ENCODE measurements around the gene LRP1B.

Gene LRP1B

DNA sequence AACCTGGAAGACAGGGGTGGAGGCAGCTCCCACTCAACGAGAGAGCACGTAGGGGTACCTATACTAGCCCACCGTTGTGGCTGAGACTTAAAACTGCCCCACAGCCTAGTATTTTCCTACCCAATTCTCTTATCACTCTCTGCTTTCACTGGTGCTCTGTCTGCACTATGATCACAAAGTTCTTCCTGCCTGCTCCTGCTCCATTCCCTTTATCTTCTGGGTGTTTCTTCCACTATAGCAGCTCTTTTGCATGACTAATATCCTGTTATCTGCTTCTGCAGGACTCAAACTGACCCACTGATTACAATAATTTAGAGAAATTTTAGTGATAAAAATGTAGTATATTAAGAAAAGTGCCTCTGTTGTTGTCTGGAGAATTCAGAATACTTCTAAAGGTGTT, 184.8 kb downstream of the LRP1B start:
- Histone ChIP-seq H3K4me3 (ENCODE audit: low read depth in 1 of 2, low read length in 2 of 2) (no peak overlapping the region), H3K27ac (ENCODE audit: low read length) (no peak overlapping the region), H3K4me1 (ENCODE audit: control insufficient read depth in 1 of 2, insufficient read depth in 2 of 2, low read length in 2 of 2) (no peaks in the 10 kb centered on the region), H3K9me3 (ENCODE audit: control insufficient read depth in 1 of 2, low read length in 2 of 2) (no peaks in the 10 kb centered on the region), H3K27me3 (ENCODE audit: low read depth, low read length) (no peaks in the 10 kb centered on the region), H3K36me3 (ENCODE audit: control insufficient read depth in 1 of 2, insufficient read depth in 2 of 2, low read length in 2 of 2) (no peaks in the 10 kb centered on the region)

DNA sequence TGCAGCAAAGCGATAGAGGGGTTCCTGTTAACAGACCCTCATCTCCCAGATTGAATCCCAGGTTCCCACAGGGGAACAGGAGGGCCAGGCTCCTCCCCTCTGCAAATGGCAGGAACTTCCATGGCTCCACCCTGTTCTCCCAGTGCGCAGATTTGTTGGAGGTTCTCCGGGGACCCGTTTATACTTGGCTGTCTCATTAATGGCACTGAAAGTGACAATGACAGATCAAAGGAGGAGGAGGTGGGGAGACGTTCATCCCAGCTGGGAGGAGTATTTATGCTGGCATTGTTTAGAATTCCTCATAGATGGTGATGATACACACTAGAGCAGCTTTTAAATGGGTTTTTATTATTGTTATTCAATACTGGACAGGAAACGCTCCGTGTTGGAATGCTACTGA, 186.9 kb downstream of the LRP1B start:
- H3K27me3 ChIP-seq (ENCODE audit: low read depth, low read length) = no peaks in the 10 kb centered on the region
- H3K27ac ChIP-seq (ENCODE audit: low read length) = no peak overlapping the region
- no peak overlapping the region for H3K4me3 ChIP-seq (ENCODE audit: low read depth in 1 of 2, low read length in 2 of 2)
- no peaks in the 10 kb centered on the region for H3K4me1 ChIP-seq (ENCODE audit: control insufficient read depth in 1 of 2, insufficient read depth in 2 of 2, low read length in 2 of 2)
- no peaks in the 10 kb centered on the region for H3K9me3 ChIP-seq (ENCODE audit: control insufficient read depth in 1 of 2, low read length in 2 of 2)
- no peaks in the 10 kb centered on the region for H3K36me3 ChIP-seq (ENCODE audit: control insufficient read depth in 1 of 2, insufficient read depth in 2 of 2, low read length in 2 of 2)

DNA sequence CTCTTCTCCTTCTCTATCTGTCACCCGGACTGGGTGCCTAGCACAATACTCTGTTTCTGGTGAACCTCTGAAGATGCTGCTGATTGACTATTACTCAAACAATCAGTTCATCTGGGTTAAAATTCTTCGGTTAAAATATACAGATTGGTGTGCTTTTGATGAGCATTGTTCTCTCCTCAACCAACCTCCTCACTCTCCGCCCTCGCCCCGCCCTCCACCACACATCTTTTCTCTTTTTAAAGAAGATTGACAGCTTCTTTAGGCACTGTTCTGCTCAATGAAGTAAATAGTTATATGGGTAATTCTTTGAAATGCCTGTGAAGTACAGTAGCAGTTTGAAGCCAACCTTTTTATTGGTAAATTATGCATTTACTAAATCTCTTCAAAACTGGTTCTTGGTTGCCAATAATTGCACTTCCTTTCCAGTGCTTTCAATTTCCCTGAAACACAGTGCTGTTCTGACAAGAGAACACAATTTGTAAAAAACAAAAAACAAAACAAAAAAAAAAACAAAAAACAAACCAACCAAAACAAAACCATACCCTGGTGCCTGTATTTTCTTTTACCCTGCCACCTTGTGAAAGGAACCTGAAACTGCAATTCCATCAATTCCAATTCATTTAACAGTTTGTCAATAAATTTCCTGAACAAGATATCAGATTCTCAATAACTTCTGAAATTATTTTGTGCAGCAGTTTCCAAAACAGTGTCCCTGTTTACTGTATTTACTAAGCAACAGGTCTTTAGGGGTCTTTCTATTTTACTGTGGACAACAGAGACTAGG, 188.6 kb downstream of the LRP1B start:
- Histone ChIP-seq H3K36me3 (ENCODE audit: control insufficient read depth in 1 of 2, insufficient read depth in 2 of 2, low read length in 2 of 2) (no peaks in the 10 kb centered on the region), H3K9me3 (ENCODE audit: control insufficient read depth in 1 of 2, low read length in 2 of 2) (no peaks in the 10 kb centered on the region), H3K4me1 (ENCODE audit: control insufficient read depth in 1 of 2, insufficient read depth in 2 of 2, low read length in 2 of 2) (no peaks in the 10 kb centered on the region), H3K27me3 (ENCODE audit: low read depth, low read length) (no peaks in the 10 kb centered on the region), H3K27ac (ENCODE audit: low read length) (no peak overlapping the region), H3K4me3 (ENCODE audit: low read depth in 1 of 2, low read length in 2 of 2) (no peak overlapping the region)

- Histone ChIP-seq H3K27ac (ENCODE audit: low read length) (no peak overlapping the region), H3K36me3 (ENCODE audit: control insufficient read depth in 1 of 2, insufficient read depth in 2 of 2, low read length in 2 of 2) (no peaks in the 10 kb centered on the region), H3K9me3 (ENCODE audit: control insufficient read depth in 1 of 2, low read length in 2 of 2) (no peaks in the 10 kb centered on the region), H3K4me1 (ENCODE audit: control insufficient read depth in 1 of 2, insufficient read depth in 2 of 2, low read length in 2 of 2) (no peaks in the 10 kb centered on the region), H3K4me3 (ENCODE audit: low read depth in 1 of 2, low read length in 2 of 2) (no peak overlapping the region), H3K27me3 (ENCODE audit: low read depth, low read length) (no peaks in the 10 kb centered on the region)
Observed at GRCh38 chr2:141941210-141941714, 189.6 kb downstream of the LRP1B start.

- Histone ChIP-seq H3K4me3 (ENCODE audit: low read depth in 1 of 2, low read length in 2 of 2) (no peak overlapping the region), H3K27ac (ENCODE audit: low read length) (no peak overlapping the region), H3K4me1 (ENCODE audit: control insufficient read depth in 1 of 2, insufficient read depth in 2 of 2, low read length in 2 of 2) (no peaks in the 10 kb centered on the region), H3K36me3 (ENCODE audit: control insufficient read depth in 1 of 2, insufficient read depth in 2 of 2, low read length in 2 of 2) (no peaks in the 10 kb centered on the region), H3K27me3 (ENCODE audit: low read depth, low read length) (no peaks in the 10 kb centered on the region), H3K9me3 (ENCODE audit: control insufficient read depth in 1 of 2, low read length in 2 of 2) (no peaks in the 10 kb centered on the region)
Observed at GRCh38 chr2:141940709-141941108, 190.1 kb downstream of the LRP1B start.

GRCh38 chr2:141933226-141933625, 197.6 kb downstream of the LRP1B start:
- H3K27me3 ChIP-seq (ENCODE audit: low read depth, low read length) = no peaks in the 10 kb centered on the region
- no peaks in the 10 kb centered on the region for H3K9me3 ChIP-seq (ENCODE audit: control insufficient read depth in 1 of 2, low read length in 2 of 2)
- no peak overlapping the region for H3K27ac ChIP-seq (ENCODE audit: low read length)
- no peak overlapping the region for H3K4me3 ChIP-seq (ENCODE audit: low read depth in 1 of 2, low read length in 2 of 2)
- H3K4me1 ChIP-seq (ENCODE audit: control insufficient read depth in 1 of 2, insufficient read depth in 2 of 2, low read length in 2 of 2) = no peaks in the 10 kb centered on the region
- H3K36me3 ChIP-seq (ENCODE audit: control insufficient read depth in 1 of 2, insufficient read depth in 2 of 2, low read length in 2 of 2) = no peaks in the 10 kb centered on the region

DNA sequence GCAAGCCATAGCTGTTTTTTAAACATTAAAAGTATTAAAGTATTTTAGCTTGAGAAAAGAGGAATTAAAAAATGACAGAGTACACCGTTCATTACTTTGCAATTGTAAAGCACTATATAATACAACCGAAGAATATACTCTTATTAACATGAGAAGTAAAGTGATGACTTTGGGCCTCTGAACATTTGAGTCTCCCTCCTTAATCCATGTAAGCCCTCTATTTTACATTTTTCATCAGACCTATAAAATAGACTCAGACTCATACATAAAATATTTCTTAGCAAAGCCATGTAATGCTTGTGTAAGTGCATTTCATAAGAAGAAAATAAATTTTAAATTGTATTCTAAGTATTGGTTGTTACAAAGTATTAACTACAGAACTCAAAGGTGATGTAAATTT, 198.6 kb downstream of the LRP1B start:
- no peaks in the 10 kb centered on the region for H3K9me3 ChIP-seq (ENCODE audit: control insufficient read depth in 1 of 2, low read length in 2 of 2)
- no peaks in the 10 kb centered on the region for H3K4me1 ChIP-seq (ENCODE audit: control insufficient read depth in 1 of 2, insufficient read depth in 2 of 2, low read length in 2 of 2)
- H3K27ac ChIP-seq (ENCODE audit: low read length) = no peak overlapping the region
- H3K36me3 ChIP-seq (ENCODE audit: control insufficient read depth in 1 of 2, insufficient read depth in 2 of 2, low read length in 2 of 2) = no peaks in the 10 kb centered on the region
- no peaks in the 10 kb centered on the region for H3K27me3 ChIP-seq (ENCODE audit: low read depth, low read length)
- H3K4me3 ChIP-seq (ENCODE audit: low read depth in 1 of 2, low read length in 2 of 2) = no peak overlapping the region

- Histone ChIP-seq H3K36me3 (ENCODE audit: control insufficient read depth in 1 of 2, insufficient read depth in 2 of 2, low read length in 2 of 2) (no peaks in the 10 kb centered on the region), H3K4me3 (ENCODE audit: low read depth in 1 of 2, low read length in 2 of 2) (no peak overlapping the region), H3K9me3 (ENCODE audit: control insufficient read depth in 1 of 2, low read length in 2 of 2) (no peaks in the 10 kb centered on the region), H3K27ac (ENCODE audit: low read length) (no peak overlapping the region), H3K27me3 (ENCODE audit: low read depth, low read length) (no peaks in the 10 kb centered on the region), H3K4me1 (ENCODE audit: control insufficient read depth in 1 of 2, insufficient read depth in 2 of 2, low read length in 2 of 2) (no peaks in the 10 kb centered on the region)
Observed at GRCh38 chr2:141931797-141932196, 199.0 kb downstream of the LRP1B start.

DNA sequence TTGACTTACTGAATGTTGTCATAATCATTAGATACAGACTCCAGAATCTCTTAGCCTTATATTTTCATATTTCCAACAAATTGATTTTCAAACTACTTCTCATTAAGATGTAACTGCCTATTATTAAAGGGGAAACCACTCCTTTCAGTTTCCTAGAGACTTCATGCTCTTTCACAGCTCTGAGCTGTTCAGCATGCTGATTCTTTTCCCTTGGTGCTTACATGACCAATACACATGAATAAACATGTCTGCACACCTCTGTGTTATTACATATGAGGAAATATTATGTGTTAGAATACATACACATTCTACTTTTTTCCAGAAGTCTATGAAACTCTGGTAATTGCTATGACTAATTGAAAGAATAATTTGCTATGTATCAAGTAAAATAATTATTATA, 200.0 kb downstream of the LRP1B start:
- Histone ChIP-seq H3K4me3 (ENCODE audit: low read depth in 1 of 2, low read length in 2 of 2) (no peak overlapping the region), H3K9me3 (ENCODE audit: control insufficient read depth in 1 of 2, low read length in 2 of 2) (no peaks in the 10 kb centered on the region), H3K36me3 (ENCODE audit: control insufficient read depth in 1 of 2, insufficient read depth in 2 of 2, low read length in 2 of 2) (no peaks in the 10 kb centered on the region), H3K27ac (ENCODE audit: low read length) (no peak overlapping the region), H3K27me3 (ENCODE audit: low read depth, low read length) (no peaks in the 10 kb centered on the region), H3K4me1 (ENCODE audit: control insufficient read depth in 1 of 2, insufficient read depth in 2 of 2, low read length in 2 of 2) (no peaks in the 10 kb centered on the region)

- H3K27ac ChIP-seq (ENCODE audit: low read length) = no peak overlapping the region
- no peaks in the 10 kb centered on the region for H3K4me1 ChIP-seq (ENCODE audit: control insufficient read depth in 1 of 2, insufficient read depth in 2 of 2, low read length in 2 of 2)
- H3K9me3 ChIP-seq (ENCODE audit: control insufficient read depth in 1 of 2, low read length in 2 of 2) = no peaks in the 10 kb centered on the region
- H3K4me3 ChIP-seq (ENCODE audit: low read depth in 1 of 2, low read length in 2 of 2) = no peak overlapping the region
- H3K36me3 ChIP-seq (ENCODE audit: control insufficient read depth in 1 of 2, insufficient read depth in 2 of 2, low read length in 2 of 2) = no peaks in the 10 kb centered on the region
- no peaks in the 10 kb centered on the region for H3K27me3 ChIP-seq (ENCODE audit: low read depth, low read length)
Observed at GRCh38 chr2:141929331-141930252, 201.2 kb downstream of the LRP1B start.

DNA sequence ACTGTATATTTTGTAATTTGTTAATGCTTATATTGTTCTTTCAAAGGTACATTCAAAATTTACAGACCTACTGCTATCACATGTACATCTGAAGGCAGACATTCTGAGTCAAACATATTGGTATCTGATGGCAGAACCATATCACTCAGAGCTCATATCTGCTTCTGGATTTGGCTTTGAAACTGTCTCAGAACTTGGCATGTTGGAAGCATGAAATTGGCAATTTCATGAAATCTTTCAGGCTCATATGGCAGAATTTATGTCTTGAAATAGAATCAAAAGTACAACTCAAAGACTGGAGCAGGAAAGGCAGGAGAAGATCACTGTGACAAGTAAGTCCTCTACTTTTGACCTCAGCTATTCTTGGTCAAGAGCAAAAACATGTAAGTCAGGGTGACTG, 202.3 kb downstream of the LRP1B start:
- Histone ChIP-seq H3K36me3 (ENCODE audit: control insufficient read depth in 1 of 2, insufficient read depth in 2 of 2, low read length in 2 of 2) (no peaks in the 10 kb centered on the region), H3K27me3 (ENCODE audit: low read depth, low read length) (no peaks in the 10 kb centered on the region)

More for the DNA sequence above, 202.3 kb downstream of the LRP1B start:
- Histone ChIP-seq H3K27ac (ENCODE audit: low read length) (no peak overlapping the region), H3K4me1 (ENCODE audit: control insufficient read depth in 1 of 2, insufficient read depth in 2 of 2, low read length in 2 of 2) (no peaks in the 10 kb centered on the region), H3K9me3 (ENCODE audit: control insufficient read depth in 1 of 2, low read length in 2 of 2) (no peaks in the 10 kb centered on the region), H3K4me3 (ENCODE audit: low read depth in 1 of 2, low read length in 2 of 2) (no peak overlapping the region)

Measured in muscle layer of duodenum (tissue), 2 donors.